Bronchial epithelial cell (primary cell): Measurements from ENCODE around the gene MCTP1. TPM values are rescaled to one million over a fixed set of nuclear protein-coding genes. Genes with fewer than 3 reads are reported as not detected.

ENCODE experiments used
- DNase-seq: peaks from one replicate; pipeline ENCODE4 v3.0.0-alpha.2; 2010; ENCODE audit warnings: low read depth
- FAIRE-seq: peaks from 2 replicates; lab custom pipeline; 2011; peaks lifted over from hg19 to GRCh38; lab: Jason Lieb, UNC
- H3K27me3 ChIP-seq: 2 replicates; pipeline ENCODE4 v1.5.1; 2011; ENCODE audit warnings: low read length; ENCODE audit not compliant: control insufficient read depth, insufficient read depth
- H3K36me3 ChIP-seq: 2 replicates; pipeline ENCODE4 v1.5.1; 2011; ENCODE audit warnings: low read length; ENCODE audit not compliant: control insufficient read depth, insufficient read depth
- H3K4me3 ChIP-seq: 2 replicates; pipeline ENCODE4 v1.5.1; 2011; ENCODE audit warnings: mild to moderate bottlenecking, low read depth, low read length, control low read depth
- CTCF ChIP-seq: IDR thresholded peaks from 2 replicates; pipeline ENCODE4 v1.5.1; 2011; ENCODE audit warnings: mild to moderate bottlenecking, moderate library complexity, low read length, control low read depth, inconsistent platforms; ENCODE audit not compliant: insufficient read depth, severe bottlenecking
- total RNA-seq: library from RNA; depleted of rRNA; stranded (reverse); fragments of >200 nt; gene quantifications from 2 replicates; pipeline ENCODE4 v1.2.1, GENCODE V29; 2014

The MCTP1 gene
- total RNA-seq, 1 donor from 2014 or later: 17.9 TPM

DNA sequence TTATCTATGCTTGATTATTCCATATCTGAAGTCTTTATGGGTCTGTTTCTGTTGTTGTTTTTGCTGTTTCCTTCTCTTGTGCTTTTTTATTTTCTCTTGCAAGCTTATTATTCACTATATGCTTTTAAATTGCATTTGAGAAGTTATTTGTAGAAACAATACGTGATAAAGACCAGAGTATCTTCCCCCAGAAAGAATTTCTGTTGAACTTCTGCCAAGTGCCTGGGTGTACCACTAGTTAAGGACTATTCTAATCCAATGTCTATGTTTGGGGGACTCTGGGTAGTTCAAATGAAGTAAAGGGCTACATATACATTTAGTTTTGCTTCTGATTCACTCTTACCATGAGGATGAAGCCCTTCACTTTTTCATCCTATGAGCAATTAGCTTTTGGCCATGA, 612.1 kb downstream of the MCTP1 start:
- Histone ChIP-seq H3K36me3 (peaks cover 1% of the 10 kb centered on the region), H3K4me3 (no peak overlapping the region), H3K27me3 (no peaks in the 10 kb centered on the region)
- TF ChIP-seq CTCF: no peak
- DNase-seq (no peak), FAIRE-seq (no peak)

DNA sequence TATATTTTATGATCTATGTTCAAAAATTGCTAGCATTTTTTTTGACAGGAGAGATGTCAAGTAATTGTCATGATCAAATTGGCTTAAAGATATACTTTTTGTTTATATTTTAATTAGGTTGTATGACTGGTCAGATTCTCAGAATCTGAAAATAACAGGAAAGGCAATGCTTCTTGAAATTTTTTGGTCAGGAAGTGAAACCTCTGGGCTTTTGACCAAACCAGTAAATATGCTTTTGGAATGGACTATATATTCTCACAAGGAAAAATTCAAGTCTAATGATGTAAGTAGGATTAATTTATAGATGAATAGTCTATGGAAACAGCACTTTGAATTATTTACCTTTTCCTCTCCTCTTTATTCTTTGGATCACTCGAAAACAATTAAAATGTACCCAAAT, 614.2 kb downstream of the MCTP1 start:
- no peaks in the 10 kb centered on the region for H3K36me3 ChIP-seq
- no peak for TF ChIP-seq CTCF
- no peak for DNase-seq
- no peak overlapping the region for H3K4me3 ChIP-seq
- FAIRE-seq: no peak
- H3K27me3 ChIP-seq: no peaks in the 10 kb centered on the region

GRCh38 chr5:94667937-94668336, 617.0 kb downstream of the MCTP1 start:
- FAIRE-seq: no peak
- no peak for TF ChIP-seq CTCF
- DNase-seq: no peak
- H3K36me3 ChIP-seq: no peaks in the 10 kb centered on the region
- no peak overlapping the region for H3K4me3 ChIP-seq
- no peaks in the 10 kb centered on the region for H3K27me3 ChIP-seq

DNA sequence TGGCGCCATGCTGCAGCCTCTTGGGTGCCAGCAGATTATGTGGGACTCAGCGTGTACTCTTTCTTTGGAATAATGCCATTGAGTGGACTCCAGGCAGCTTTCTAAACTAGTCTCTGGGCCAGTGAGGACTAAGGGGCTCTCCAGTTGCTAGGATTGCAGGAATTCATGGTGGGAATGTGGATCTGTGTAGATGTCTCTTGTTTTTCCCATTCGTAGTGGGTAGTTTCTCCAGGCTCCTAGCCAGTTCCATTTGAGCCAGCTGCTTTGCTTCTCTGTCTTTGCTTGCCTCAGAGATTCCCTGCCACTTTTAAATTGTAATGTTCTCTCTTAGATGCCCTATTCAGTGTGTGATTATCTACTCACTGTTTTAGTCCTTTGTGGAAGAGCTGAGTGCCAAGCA, 623.8 kb downstream of the MCTP1 start:
- Histone ChIP-seq H3K4me3 (no peak overlapping the region), H3K36me3 (no peaks in the 10 kb centered on the region), H3K27me3 (no peaks in the 10 kb centered on the region)
- no peak for TF ChIP-seq CTCF
- DNase-seq (no peak), FAIRE-seq (no peak)

DNA sequence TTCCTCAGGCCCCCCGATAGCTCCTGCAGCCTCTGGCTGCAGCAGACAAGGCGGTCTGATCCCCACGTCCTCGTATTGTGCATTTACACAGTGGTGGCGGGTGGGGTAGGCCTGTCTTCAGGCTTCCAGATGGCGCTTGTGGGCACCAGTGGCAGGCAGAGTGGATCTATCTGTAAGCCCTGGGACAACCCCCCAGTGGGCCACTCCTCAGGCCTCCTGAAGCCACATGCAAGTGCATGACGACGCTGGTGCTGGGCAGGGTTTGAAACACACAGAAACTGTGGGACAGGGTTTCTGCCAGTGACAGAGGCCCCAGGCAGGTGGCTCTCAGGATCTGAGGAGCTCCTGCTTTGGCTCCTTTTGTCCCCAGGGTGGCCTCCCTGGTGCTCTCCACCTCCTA, 624.4 kb downstream of the MCTP1 start:
- Histone ChIP-seq H3K4me3 (no peak overlapping the region), H3K27me3 (no peaks in the 10 kb centered on the region), H3K36me3 (no peaks in the 10 kb centered on the region)
- no peak for DNase-seq
- peak; percentile 72 for FAIRE-seq
- no peak for TF ChIP-seq CTCF

DNA sequence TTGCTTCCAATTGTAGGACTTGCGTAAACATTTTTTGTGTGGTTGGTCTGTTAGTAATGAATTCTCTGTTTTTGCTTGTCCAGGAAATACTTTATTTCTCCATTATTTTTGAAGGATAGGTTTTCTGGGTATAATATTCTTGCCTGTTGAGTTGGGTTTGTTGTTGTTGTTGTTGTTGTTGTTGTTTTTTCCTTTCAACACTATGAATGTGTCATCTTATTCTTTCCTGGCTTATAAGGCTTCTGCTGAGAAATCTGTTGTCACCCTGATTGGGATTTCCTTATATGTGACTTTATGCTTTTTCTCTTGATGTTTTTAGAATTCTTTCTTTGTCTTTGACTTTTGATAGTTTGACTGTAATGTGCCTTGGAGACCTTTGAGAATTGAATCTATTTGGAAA, 626.6 kb downstream of the MCTP1 start:
- DNase-seq (no peak), FAIRE-seq (no peak)
- Histone ChIP-seq H3K36me3 (no peaks in the 10 kb centered on the region), H3K4me3 (no peak overlapping the region), H3K27me3 (no peaks in the 10 kb centered on the region)
- TF ChIP-seq CTCF: no peak
